K562 (cell line): ENCODE data around the gene PCDHA5. TPM values are rescaled to one million over a fixed set of nuclear protein-coding genes. Genes with fewer than 3 reads are reported as not detected.

ENCODE experiments used
- ATAC-seq: fragments of 200-7000 bp; cut with Tn5 transposase; 3 replicates; pipeline ENCODE4 v1.9.1; 2020; ENCODE audit warnings: moderate library complexity
- BruUV-seq: library from RNA; stranded (reverse); fragments of 400-500 nt; replicated peaks from 2 replicates; lab custom pipeline; 2021; lab: Mats Ljungman, UMichigan
- CTCF ChIA-PET: fragments of 300-600 bp; formaldehyde crosslinking; extraction: SDS; loops from one replicate; lab custom pipeline; 2021; ENCODE audit warnings: low intra/inter-chr PET ratio; lab: Yijun Ruan, JAX
- POLR2A ChIA-PET: fragments of 300-600, 350-650 bp; sonication (Branson Sonifier 250); formaldehyde crosslinking; extraction: SDS; loops from one replicate; lab custom pipeline; 2021; ENCODE audit warnings: antibody characterized with exemption, inconsistent platforms; lab: Yijun Ruan, JAX
- DNase-seq, 4 experiments: peaks; one replicate each; pipeline versions ENCODE4 v3.0.0 to v3.0.0-alpha.2; 2011 to 2018; ENCODE audit warnings: low spot score in 3 of 4, mixed read lengths in 3 of 4; ENCODE audit errors: extremely low read depth in 1 of 4
- FAIRE-seq: peaks from 2 replicates; lab custom pipeline; 2011; peaks lifted over from hg19 to GRCh38; lab: Jason Lieb, UNC
- H2AFZ ChIP-seq: 2 replicates; pipeline ENCODE4 v1.6.0; 2011; ENCODE audit warnings: low read depth, low read length, control low read depth, inconsistent platforms
- H3K27ac ChIP-seq: fragments of 200-600 bp; 3 replicates; pipeline ENCODE4 v1.8.0; 2011; ENCODE audit warnings: low read depth, mild to moderate bottlenecking, control low read depth, inconsistent platforms, low read length, moderate library complexity, mixed read lengths; ENCODE audit errors: extremely low read depth
- H3K27me3 ChIP-seq, 2 experiments: fragments of 300-600 bp in 1 of 2; 2 replicates in 1 of 2; 3 replicates in 1 of 2; pipeline versions ENCODE4 v1.6.0 to v1.8.0; 2011; ENCODE audit warnings: inconsistent platforms in 2 of 2, low read length in 2 of 2, mild to moderate bottlenecking in 1 of 2, mixed read lengths in 1 of 2, moderate library complexity in 1 of 2; ENCODE audit not compliant: control insufficient read depth in 2 of 2, insufficient read depth in 2 of 2
- H3K36me3 ChIP-seq: fragments of 300-600 bp; 3 replicates; pipeline ENCODE4 v1.8.0; 2011; ENCODE audit warnings: mild to moderate bottlenecking, low read length, inconsistent platforms; ENCODE audit not compliant: control insufficient read depth, insufficient read depth
- H3K4me1 ChIP-seq, 2 experiments: fragments of 200-600 bp in 1 of 2; replicated peaks in 1 of 2; 2 replicates in 1 of 2; 3 replicates in 1 of 2; pipeline versions ENCODE4 v1.5.1 to v1.8.0; 2011; ENCODE audit warnings: inconsistent platforms in 2 of 2, low read length in 2 of 2, mild to moderate bottlenecking in 1 of 2, mixed read lengths in 1 of 2, moderate library complexity in 1 of 2; ENCODE audit not compliant: control insufficient read depth in 2 of 2, insufficient read depth in 2 of 2
- H3K4me2 ChIP-seq: 2 replicates; pipeline ENCODE4 v1.6.1; 2011; ENCODE audit warnings: low read length, control low read depth, inconsistent platforms, mixed read lengths; ENCODE audit not compliant: insufficient read depth
- H3K4me3 ChIP-seq: fragments of 200-600 bp; sonication (generic), shearing (Covaris generic); 2 replicates; pipeline ENCODE4 v1.5.1; 2016; ENCODE audit warnings: control low read depth, inconsistent platforms
- H3K79me2 ChIP-seq: fragments of 200-600 bp; 3 replicates; pipeline ENCODE4 v1.8.0; 2011; ENCODE audit warnings: low read length, inconsistent platforms; ENCODE audit not compliant: control insufficient read depth, insufficient read depth
- H3K9ac ChIP-seq, 2 experiments: 2 replicates each; pipeline versions ENCODE4 v1.6.0 to v1.6.1; 2011; ENCODE audit warnings: low read depth in 2 of 2, low read length in 2 of 2, control low read depth in 1 of 2, inconsistent platforms in 1 of 2, mild to moderate bottlenecking in 1 of 2, mixed read lengths in 1 of 2; ENCODE audit not compliant: insufficient read depth in 1 of 2
- H3K9me1 ChIP-seq: one replicate; pipeline ENCODE4 v1.6.0; 2011; ENCODE audit warnings: inconsistent platforms, mild to moderate bottlenecking, low read length, moderate library complexity; ENCODE audit not compliant: control insufficient read depth, insufficient read depth
- H3K9me3 ChIP-seq: replicated peaks from 2 replicates; pipeline ENCODE4 v1.5.1; 2011; ENCODE audit warnings: low read depth, low read length, inconsistent platforms; ENCODE audit not compliant: control insufficient read depth, insufficient read depth
- H4K20me1 ChIP-seq: replicated peaks from 2 replicates; pipeline ENCODE4 v1.6.1; 2011; ENCODE audit warnings: low read length, inconsistent platforms, mixed read lengths; ENCODE audit not compliant: control insufficient read depth, insufficient read depth
- ARNT ChIP-seq, 2 experiments: fragments of 450-650 bp; IDR thresholded peaks; 2 replicates each; pipeline ENCODE4 v1.6.1; 2016; ENCODE audit warnings: mild to moderate bottlenecking in 1 of 2
- HCFC1 ChIP-seq: IDR thresholded peaks from 2 replicates; pipeline ENCODE4 v1.6.1; 2012; ENCODE audit warnings: low read depth, low read length, improper control_type of control experiment
- MAZ ChIP-seq, 2 experiments: fragments of 450-650 bp in 1 of 2; sonication (generic) in 1 of 2; formaldehyde crosslinking; IDR thresholded peaks in 1 of 2; conservative IDR thresholded peaks in 1 of 2; 2 replicates each; pipeline versions ENCODE4 v1.4.0 to v1.5.0; 2020; ENCODE audit warnings: mild to moderate bottlenecking in 1 of 2, missing genetic modification reagents in 1 of 2
- ZMIZ1 ChIP-seq, 2 experiments: fragments of 150-350 bp in 1 of 2; IDR thresholded peaks; 2 replicates each; pipeline ENCODE4 v1.6.1; 2012 to 2016; ENCODE audit warnings: low read depth in 2 of 2, low read length in 2 of 2, mild to moderate bottlenecking in 1 of 2, moderate library complexity in 1 of 2
- ZNF696 ChIP-seq: fragments of 250-450 bp; sonication (Bioruptor Pico); conservative IDR thresholded peaks from 2 replicates; pipeline ENCODE4 v1.4.0; 2020; ENCODE audit warnings: mild to moderate bottlenecking, moderate library complexity
- WGBS: fragments of 100-300 bp; shearing (Covaris generic); methylation state at CpG from one replicate; pipeline ENCODE4 v1.1.6; 2016; ENCODE audit warnings: low coverage, mixed read lengths; ENCODE audit not compliant: insufficient coverage; ENCODE audit errors: missing lambda C conversion rate; 5-methylcytosine and 5-hydroxymethylcytosine counted together
- in situ Hi-C: fragments of 300-500 bp; cut with MboI; formaldehyde crosslinking; loops from 4 replicates; pipeline ENCODE4 v1.15.0; 2018; ENCODE audit warnings: inconsistent platforms, mixed read lengths
- intact Hi-C: fragments of 100-400 bp; cut with micrococcal nuclease; formaldehyde crosslinking; loops from 2 replicates; pipeline ENCODE4 v1.14.2; 2022
- polyA plus RNA-seq, 8 experiments: library from polyadenylated mRNA; depleted of rRNA in 4 of 8; stranded (reverse) in 5 of 8; unstranded in 3 of 8; fragments of >200 nt; fragmentation: Nextera tagmentation in 2 of 8; fragmentation: Illumina TruSeq in 1 of 8; extraction: Ambion mirVana in 2 of 8; extraction: Trizol in 1 of 8; gene quantifications; 2 replicates each; pipeline versions ENCODE4 v1.2.1 to v1.2.3, GENCODE V29; 2011 to 2014; ENCODE audit warnings: inconsistent platforms in 1 of 8, missing spikeins in 1 of 8
- total RNA-seq, 7 experiments: library from RNA; depleted of rRNA in 6 of 7; stranded (reverse); fragments of >200 nt in 6 of 7; fragmentation: Illumina TruSeq in 2 of 7; extraction: Trizol in 2 of 7; gene quantifications; 2 replicates each; pipeline versions ENCODE4 v1.2.1 to v1.2.3, GENCODE V29; 2011 to 2021; ENCODE audit warnings: low replicate concordance in 1 of 7
- TF ChIP-seq, protein P1 (sequence below): sonication (generic); formaldehyde crosslinking; IDR thresholded peaks from 2 replicates; pipeline ENCODE4 v1.8.0; 2022; ENCODE audit warnings: missing genetic modification reagents, mild to moderate bottlenecking, borderline replicate concordance
- TF ChIP-seq, protein P2 (sequence below), 3 experiments: IDR thresholded peaks in 2 of 3; conservative IDR thresholded peaks in 1 of 3; 2 replicates each; pipeline ENCODE4 v1.5.1; 2011 to 2012; ENCODE audit warnings: low read length in 3 of 3, mild to moderate bottlenecking in 3 of 3, control low read depth in 2 of 3, improper control_type of control experiment in 1 of 3, inconsistent platforms in 1 of 3, low read depth in 1 of 3, mixed read lengths in 1 of 3, moderate library complexity in 1 of 3; ENCODE audit not compliant: insufficient read depth in 2 of 3
- TF ChIP-seq, protein P3 (sequence below): IDR thresholded peaks from 3 replicates; pipeline ENCODE4 v1.6.1; 2011; ENCODE audit warnings: borderline replicate concordance, mild to moderate bottlenecking; ENCODE audit not compliant: insufficient read length, insufficient read depth

Gene PCDHA5
- total and polyA plus RNA-seq, 9 of the 15 experiments (the other 6 are each of a cell fraction or from before 2014, with no cell fraction given), result not detected

DNA sequence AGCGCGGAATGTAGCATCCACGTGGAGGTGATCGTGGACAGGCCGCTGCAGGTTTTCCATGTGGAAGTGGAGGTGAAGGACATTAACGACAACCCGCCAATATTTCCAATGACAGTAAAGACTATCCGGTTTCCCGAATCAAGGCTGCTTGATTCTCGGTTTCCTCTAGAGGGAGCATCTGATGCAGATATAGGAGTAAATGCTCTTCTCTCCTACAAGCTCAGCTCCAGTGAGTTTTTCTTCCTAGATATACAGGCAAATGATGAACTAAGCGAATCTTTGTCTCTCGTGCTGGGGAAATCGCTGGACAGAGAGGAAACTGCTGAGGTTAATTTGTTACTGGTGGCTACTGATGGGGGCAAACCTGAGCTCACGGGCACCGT lies 26.2 kb upstream of the PCDHA5 start:
- no peak overlapping the region for H3K27ac ChIP-seq
- in situ Hi-C loops, result no loop called here
- TF ChIP-seq, protein P1, sequence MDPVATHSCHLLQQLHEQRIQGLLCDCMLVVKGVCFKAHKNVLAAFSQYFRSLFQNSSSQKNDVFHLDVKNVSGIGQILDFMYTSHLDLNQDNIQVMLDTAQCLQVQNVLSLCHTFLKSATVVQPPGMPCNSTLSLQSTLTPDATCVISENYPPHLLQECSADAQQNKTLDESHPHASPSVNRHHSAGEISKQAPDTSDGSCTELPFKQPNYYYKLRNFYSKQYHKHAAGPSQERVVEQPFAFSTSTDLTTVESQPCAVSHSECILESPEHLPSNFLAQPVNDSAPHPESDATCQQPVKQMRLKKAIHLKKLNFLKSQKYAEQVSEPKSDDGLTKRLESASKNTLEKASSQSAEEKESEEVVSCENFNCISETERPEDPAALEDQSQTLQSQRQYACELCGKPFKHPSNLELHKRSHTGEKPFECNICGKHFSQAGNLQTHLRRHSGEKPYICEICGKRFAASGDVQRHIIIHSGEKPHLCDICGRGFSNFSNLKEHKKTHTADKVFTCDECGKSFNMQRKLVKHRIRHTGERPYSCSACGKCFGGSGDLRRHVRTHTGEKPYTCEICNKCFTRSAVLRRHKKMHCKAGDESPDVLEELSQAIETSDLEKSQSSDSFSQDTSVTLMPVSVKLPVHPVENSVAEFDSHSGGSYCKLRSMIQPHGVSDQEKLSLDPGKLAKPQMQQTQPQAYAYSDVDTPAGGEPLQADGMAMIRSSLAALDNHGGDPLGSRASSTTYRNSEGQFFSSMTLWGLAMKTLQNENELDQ (CRISPR knock-in tag), result no peak
- no peak for TF ChIP-seq HCFC1
- TF ChIP-seq, protein P2, sequence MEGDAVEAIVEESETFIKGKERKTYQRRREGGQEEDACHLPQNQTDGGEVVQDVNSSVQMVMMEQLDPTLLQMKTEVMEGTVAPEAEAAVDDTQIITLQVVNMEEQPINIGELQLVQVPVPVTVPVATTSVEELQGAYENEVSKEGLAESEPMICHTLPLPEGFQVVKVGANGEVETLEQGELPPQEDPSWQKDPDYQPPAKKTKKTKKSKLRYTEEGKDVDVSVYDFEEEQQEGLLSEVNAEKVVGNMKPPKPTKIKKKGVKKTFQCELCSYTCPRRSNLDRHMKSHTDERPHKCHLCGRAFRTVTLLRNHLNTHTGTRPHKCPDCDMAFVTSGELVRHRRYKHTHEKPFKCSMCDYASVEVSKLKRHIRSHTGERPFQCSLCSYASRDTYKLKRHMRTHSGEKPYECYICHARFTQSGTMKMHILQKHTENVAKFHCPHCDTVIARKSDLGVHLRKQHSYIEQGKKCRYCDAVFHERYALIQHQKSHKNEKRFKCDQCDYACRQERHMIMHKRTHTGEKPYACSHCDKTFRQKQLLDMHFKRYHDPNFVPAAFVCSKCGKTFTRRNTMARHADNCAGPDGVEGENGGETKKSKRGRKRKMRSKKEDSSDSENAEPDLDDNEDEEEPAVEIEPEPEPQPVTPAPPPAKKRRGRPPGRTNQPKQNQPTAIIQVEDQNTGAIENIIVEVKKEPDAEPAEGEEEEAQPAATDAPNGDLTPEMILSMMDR (IDR thresholded peaks at IDR 0.05 in 2 of 3, conservative IDR thresholded peaks at IDR 0.05 in 1 of 3; ENCODE audit: insufficient read depth in 2 of 3, low read depth in 1 of 3, low read length in 3 of 3), result peak in 1 of 3 experiments; percentile 21; a peak in 1 of 6 replicates
- TF ChIP-seq, protein P3, sequence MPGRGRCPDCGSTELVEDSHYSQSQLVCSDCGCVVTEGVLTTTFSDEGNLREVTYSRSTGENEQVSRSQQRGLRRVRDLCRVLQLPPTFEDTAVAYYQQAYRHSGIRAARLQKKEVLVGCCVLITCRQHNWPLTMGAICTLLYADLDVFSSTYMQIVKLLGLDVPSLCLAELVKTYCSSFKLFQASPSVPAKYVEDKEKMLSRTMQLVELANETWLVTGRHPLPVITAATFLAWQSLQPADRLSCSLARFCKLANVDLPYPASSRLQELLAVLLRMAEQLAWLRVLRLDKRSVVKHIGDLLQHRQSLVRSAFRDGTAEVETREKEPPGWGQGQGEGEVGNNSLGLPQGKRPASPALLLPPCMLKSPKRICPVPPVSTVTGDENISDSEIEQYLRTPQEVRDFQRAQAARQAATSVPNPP, result no peak
- TF ChIP-seq ARNT (IDR thresholded peaks at IDR 0.05), result no peak
- no peak for TF ChIP-seq ZMIZ1 (IDR thresholded peaks at IDR 0.05; ENCODE audit: low read depth in 2 of 2, low read length in 2 of 2)
- TF ChIP-seq ZNF696 (CRISPR knock-in tag), result no peak
- TF ChIP-seq MAZ (CRISPR knock-in tag; conservative IDR thresholded peaks at IDR 0.05 in 1 of 2, IDR thresholded peaks at IDR 0.05 in 1 of 2), result no peak
- TF ChIP-seq, all 486 proteins: peak for 1
- DNase-seq (peak in 2 of 4 experiments; percentile 9 to 13), FAIRE-seq (no peak), ATAC-seq (peak; percentile 74)
- H2AFZ ChIP-seq, result 0 out of 2 replicates have a peak overlapping the region, but pooled peaks have one; percentile 26
- H3K4me1 ChIP-seq, result no peaks in the 10 kb centered on the region; a peak in 1 of 5 replicates
- H3K27me3 ChIP-seq, result no peaks in the 10 kb centered on the region
- BruUV-seq, result no TSS peak
- no peak overlapping the region for H3K4me3 ChIP-seq
- H3K9me3 ChIP-seq, result no peaks in the 10 kb centered on the region
- H4K20me1 ChIP-seq, result no peaks in the 10 kb centered on the region
- POLR2A ChIA-PET, result interaction anchor here (0.6 kb wide), 1 partner anchor 52 kb away, joined by 3 read pairs; no protein-coding TSS in a partner anchor
- no peaks in the 10 kb centered on the region for H3K36me3 ChIP-seq
- WGBS, result 13% methylated on average over 15 of the region's 15 CpGs
- H3K79me2 ChIP-seq, result no peaks in the 10 kb centered on the region
- H3K9ac ChIP-seq, result no peak overlapping the region
- H3K9me1 ChIP-seq, result no peaks in the 10 kb centered on the region
- CTCF ChIA-PET, result no interaction called here
- no peak overlapping the region for H3K4me2 ChIP-seq
- intact Hi-C loops, result no loop called here
